GM12878 (cell line): ENCODE measurements around the gene ENPP1. TPM values are rescaled to one million over a fixed set of nuclear protein-coding genes. Genes with fewer than 3 reads are reported as not detected.

Experiments
- ATAC-seq: fragments of 200-7000 bp; cut with Tn5 transposase; 3 replicates; pipeline ENCODE4 v1.9.1; 2020; ENCODE audit warnings: mild to moderate bottlenecking, moderate library complexity
- BruUV-seq: library from RNA; stranded (reverse); fragments of 400-500 nt; replicated peaks from 2 replicates; lab custom pipeline; 2021; lab: Mats Ljungman, UMichigan
- CTCF ChIA-PET: fragments of 300-600 bp; sonication (Branson Sonifier 250); formaldehyde crosslinking; extraction: SDS; loops from one replicate; lab custom pipeline; 2021; ENCODE audit warnings: inconsistent platforms; lab: Yijun Ruan, JAX
- POLR2A ChIA-PET: fragments of 350-600 bp; formaldehyde crosslinking; extraction: SDS; loops from one replicate; lab custom pipeline; 2021; ENCODE audit warnings: inconsistent platforms; lab: Charles Lee
- RAD21 ChIA-PET: fragments of 300-600 bp; sonication (Branson Sonifier 250); formaldehyde crosslinking; loops from one replicate; lab custom pipeline; 2023; ENCODE audit warnings: antibody characterized with exemption; ENCODE audit not compliant: unreplicated experiment; lab: Charles Lee
- SMC1A ChIA-PET: fragments of 300-600 bp; sonication (Branson Sonifier 250); formaldehyde crosslinking; loops from one replicate; lab custom pipeline; 2023; ENCODE audit not compliant: unreplicated experiment, uncharacterized antibody; lab: Charles Lee
- DNase-seq: peaks from one replicate; pipeline ENCODE4 v3.0.0-alpha.2; 2011; ENCODE audit warnings: low read depth, low spot score
- FAIRE-seq: peaks from 3 replicates; lab custom pipeline; 2011; peaks lifted over from hg19 to GRCh38; lab: Jason Lieb, UNC
- H2AFZ ChIP-seq: 2 replicates; pipeline ENCODE4 v1.6.0; 2011; ENCODE audit warnings: low read depth, low read length, control low read depth; ENCODE audit not compliant: control insufficient read depth
- H3K27ac ChIP-seq: 2 replicates; pipeline ENCODE4 v1.5.1; 2011; ENCODE audit warnings: control low read depth; ENCODE audit not compliant: control insufficient read depth, insufficient read depth
- H3K27me3 ChIP-seq, 2 experiments: replicated peaks in 1 of 2; 2 replicates each; pipeline versions ENCODE4 v1.6.0 to v1.6.1; 2011; ENCODE audit warnings: low read length in 1 of 2; ENCODE audit not compliant: control insufficient read depth in 2 of 2, insufficient read depth in 2 of 2
- H3K36me3 ChIP-seq, 2 experiments: 2 replicates each; pipeline ENCODE4 v1.5.1; 2011; ENCODE audit warnings: low read length in 1 of 2; ENCODE audit not compliant: control insufficient read depth in 2 of 2, insufficient read depth in 2 of 2
- H3K4me1 ChIP-seq: 2 replicates; pipeline ENCODE4 v1.6.1; 2011; ENCODE audit warnings: mild to moderate bottlenecking, low read length, moderate library complexity, mixed read lengths; ENCODE audit not compliant: control insufficient read depth, insufficient read depth
- H3K4me2 ChIP-seq: 2 replicates; pipeline ENCODE4 v1.6.0; 2011; ENCODE audit warnings: control low read depth; ENCODE audit not compliant: control insufficient read depth, insufficient read depth
- H3K4me3 ChIP-seq: fragments of 200-600 bp; sonication (generic); 2 replicates; pipeline ENCODE4 v1.5.1; 2016
- H3K79me2 ChIP-seq: 2 replicates; pipeline ENCODE4 v1.6.0; 2011; ENCODE audit warnings: low read length; ENCODE audit not compliant: control insufficient read depth, insufficient read depth
- H3K9ac ChIP-seq: 2 replicates; pipeline ENCODE4 v1.8.0; 2011; ENCODE audit warnings: low read length, control low read depth, mixed read lengths; ENCODE audit not compliant: control insufficient read depth, insufficient read depth
- H3K9me3 ChIP-seq: replicated peaks from 3 replicates; pipeline ENCODE4 v1.5.1; 2011; ENCODE audit warnings: mild to moderate bottlenecking, low read length; ENCODE audit not compliant: control insufficient read depth, insufficient read depth
- H4K20me1 ChIP-seq: 2 replicates; pipeline ENCODE4 v1.6.0; 2011; ENCODE audit not compliant: control insufficient read depth, insufficient read depth
- BACH1 ChIP-seq: fragments of 450-650 bp; IDR thresholded peaks from 2 replicates; pipeline ENCODE4 v1.6.1; 2017; ENCODE audit warnings: mild to moderate bottlenecking, borderline replicate concordance
- BCL11A ChIP-seq: IDR thresholded peaks from 2 replicates; pipeline ENCODE4 v1.6.1; 2011; ENCODE audit warnings: low read depth, low read length
- BMI1 ChIP-seq: fragments of 450-650 bp; IDR thresholded peaks from 2 replicates; pipeline ENCODE4 v1.6.1; 2016; ENCODE audit warnings: mild to moderate bottlenecking, moderate library complexity, borderline replicate concordance
- CEBPB ChIP-seq, 2 experiments: fragments of 150-350 bp in 1 of 2; IDR thresholded peaks; 2 replicates each; pipeline ENCODE4 v1.6.1; 2012 to 2014; ENCODE audit warnings: low read depth in 2 of 2, low read length in 2 of 2, borderline replicate concordance in 1 of 2, inconsistent platforms in 1 of 2
- CHD4 ChIP-seq: fragments of 200-600 bp; sonication (generic); IDR thresholded peaks from 2 replicates; pipeline ENCODE4 v1.6.1; 2016; ENCODE audit warnings: mild to moderate bottlenecking
- CUX1 ChIP-seq: IDR thresholded peaks from 2 replicates; pipeline ENCODE4 v1.6.1; 2012; ENCODE audit warnings: improper control_type of control experiment, low read depth, low read length; ENCODE audit not compliant: insufficient replicate concordance
- MEF2B ChIP-seq: fragments of 450-650 bp; IDR thresholded peaks from 2 replicates; pipeline ENCODE4 v1.6.1; 2018; ENCODE audit warnings: mild to moderate bottlenecking, moderate library complexity; ENCODE audit not compliant: partially characterized antibody, poor library complexity, severe bottlenecking
- NBN ChIP-seq: fragments of 450-650 bp; IDR thresholded peaks from 2 replicates; pipeline ENCODE4 v1.6.1; 2016
- NFIC ChIP-seq: IDR thresholded peaks from 2 replicates; pipeline ENCODE4 v1.6.1; 2012; ENCODE audit warnings: low read depth, mild to moderate bottlenecking, inconsistent platforms, low read length, moderate library complexity
- NKRF ChIP-seq: fragments of 450-650 bp; conservative IDR thresholded peaks from 2 replicates; pipeline ENCODE4 v1.6.1; 2017; ENCODE audit warnings: mild to moderate bottlenecking, moderate library complexity
- POLR2A ChIP-seq: IDR thresholded peaks from 2 replicates; pipeline ENCODE4 v1.6.1; 2011; ENCODE audit warnings: low read depth, mild to moderate bottlenecking, low read length
- POLR2AphosphoS2 ChIP-seq: IDR thresholded peaks from 2 replicates; pipeline ENCODE4 v1.6.1; 2011; ENCODE audit warnings: low read depth, mild to moderate bottlenecking, low read length, improper control_type of control experiment, moderate library complexity
- USF2 ChIP-seq: IDR thresholded peaks from 2 replicates; pipeline ENCODE4 v1.6.1; 2011; ENCODE audit warnings: low read depth, low read length, improper control_type of control experiment, borderline replicate concordance
- ZBED1 ChIP-seq: IDR thresholded peaks from 2 replicates; pipeline ENCODE4 v1.6.1; 2016; ENCODE audit warnings: borderline replicate concordance
- WGBS: methylation state at CpG from one replicate; pipeline ENCODE4 v1.1.6; 2016; ENCODE audit warnings: low lambda C conversion rate; ENCODE audit not compliant: insufficient replicate concordance, insufficient coverage; ENCODE audit errors: missing lambda C conversion rate; 5-methylcytosine and 5-hydroxymethylcytosine counted together
- in situ Hi-C: fragments of 300-500 bp; cut with MboI; formaldehyde crosslinking; loops from 9 replicates; pipeline ENCODE4 v1.14.3; 2018; ENCODE audit warnings: mixed read lengths
- intact Hi-C: fragments of 100-400 bp; cut with micrococcal nuclease; formaldehyde crosslinking; loops from one replicate; pipeline ENCODE4 v1.14.2; 2022; ENCODE audit not compliant: unreplicated experiment
- polyA plus RNA-seq, 11 experiments: library from polyadenylated mRNA; depleted of rRNA in 4 of 11; unstranded in 6 of 11; stranded (reverse) in 5 of 11; fragments of >200 nt; fragmentation: Nextera tagmentation in 4 of 11; fragmentation: Illumina TruSeq in 1 of 11; extraction: Ambion mirVana in 4 of 11; extraction: Trizol in 1 of 11; gene quantifications; 1 replicate in 1 of 11; 2 replicates in 10 of 11; pipeline versions ENCODE4 v1.2.1 to v1.2.3, GENCODE V29; 2011 to 2016; ENCODE audit warnings: inconsistent platforms in 2 of 11, missing spikeins in 2 of 11, low read depth in 1 of 11
- total RNA-seq, 4 experiments: library from RNA; depleted of rRNA in 3 of 4; stranded (reverse); fragments of >200 nt in 3 of 4; fragmentation: Illumina TruSeq in 1 of 4; extraction: Trizol in 1 of 4; gene quantifications; 2 replicates each; pipeline versions ENCODE4 v1.2.1 to v1.2.3, GENCODE V29; 2013 to 2021

The ENPP1 gene
- total and polyA plus RNA-seq, 10 of the 15 experiments (the other 5 are each of a cell fraction or from before 2014, with no cell fraction given) = 0.03 to 0.05 TPM; not detected in 8

- no peak for DNase-seq
- no peak for ATAC-seq
- Histone ChIP-seq H3K27me3 (no peaks in the 10 kb centered on the region; a peak in 2 of 4 replicates), H3K4me2 (no peak overlapping the region), H2AFZ (no peak overlapping the region), H3K79me2 (no peaks in the 10 kb centered on the region), H3K4me1 (no peaks in the 10 kb centered on the region), H3K9me3 (no peaks in the 10 kb centered on the region), H4K20me1 (no peaks in the 10 kb centered on the region), H3K27ac (no peak overlapping the region), H3K4me3 (no peak overlapping the region), H3K36me3 (no peaks in the 10 kb centered on the region), H3K9ac (no peak overlapping the region)
- ChIA-PET CTCF (no interaction called here), SMC1A (interaction anchor here (1.1 kb wide), 1 partner anchor 11 kb away, joined by 3 read pairs; no protein-coding TSS in a partner anchor), RAD21 (interaction anchor here (0.7 kb wide), 1 partner anchor 11 kb away, joined by 3 read pairs; no protein-coding TSS in a partner anchor), POLR2A (no interaction called here)
- intact Hi-C loops = no loop called here
- no peak for TF ChIP-seq BACH1
- TF ChIP-seq ZBED1 = no peak
- no peak for TF ChIP-seq CHD4
- no peak for TF ChIP-seq MEF2B
- TF ChIP-seq POLR2A = no peak
- TF ChIP-seq NBN = no peak
- no peak for TF ChIP-seq CUX1
- no peak for TF ChIP-seq BCL11A
- no peak for TF ChIP-seq USF2
- no peak for TF ChIP-seq POLR2AphosphoS2
- no peak for TF ChIP-seq BMI1
- no peak for TF ChIP-seq NFIC
- no peak for TF ChIP-seq NKRF
- no peak for TF ChIP-seq CEBPB (IDR thresholded peaks at IDR 0.05; ENCODE audit: borderline replicate concordance in 1 of 2, low read depth in 2 of 2, low read length in 2 of 2)
- BruUV-seq = no TSS peak
- FAIRE-seq = no peak
- in situ Hi-C loops = no loop called here
- WGBS = 22% methylated on average over 4 of the region's 4 CpGs
Observed at GRCh38 chr6:131831392-131831791, 23.6 kb downstream of the ENPP1 start.
